Brain microvascular endothelial cell (primary cell): ENCODE results near the gene CARS1.
A peak's percentile ranks its signal among the peaks of the same experiment; 100 is the strongest.

ENCODE experiments used
- DNase-seq: peaks from one replicate; pipeline ENCODE4 v3.0.0-alpha.2; 2020
- H3K27ac ChIP-seq: fragments of 250-450 bp; sonication (Bioruptor Pico); 2 replicates; pipeline ENCODE4 v1.5.1; 2020; ENCODE audit warnings: mild to moderate bottlenecking, moderate library complexity
- H3K27me3 ChIP-seq: fragments of 250-450 bp; sonication (Bioruptor Pico); replicated peaks from 2 replicates; pipeline ENCODE4 v1.5.1; 2020; ENCODE audit warnings: mild to moderate bottlenecking
- H3K36me3 ChIP-seq: fragments of 250-450 bp; sonication (Bioruptor Pico); replicated peaks from 2 replicates; pipeline ENCODE4 v1.5.1; 2020; ENCODE audit warnings: mild to moderate bottlenecking
- H3K4me3 ChIP-seq: 2 replicates; pipeline ENCODE4 v1.5.1; 2011; ENCODE audit warnings: low read depth, mild to moderate bottlenecking, control low read depth, low read length, moderate library complexity
- CTCF ChIP-seq: IDR thresholded peaks from 2 replicates; pipeline ENCODE4 v1.5.1; 2011; ENCODE audit warnings: low read depth, mild to moderate bottlenecking, moderate library complexity, low read length, control low read depth, inconsistent platforms; ENCODE audit errors: missing control alignments
- in situ Hi-C: cut with HindIII; loops from 2 replicates; pipeline ENCODE4 v1.10.0; 2017; ENCODE audit warnings: low sequenced_read_pairs, low pct_ligation_motif_present

CARS1 gene

GRCh38 chr11:3056296-3057068, 741 bp downstream of the CARS1 start:
- Histone ChIP-seq H3K36me3 (peaks cover 4% of the 10 kb centered on the region), H3K4me3 (peak overlapping the region; percentile 99), H3K27me3 (no peaks in the 10 kb centered on the region), H3K27ac (peak overlapping the region; percentile 83)
- TF ChIP-seq CTCF, result no peak
- in situ Hi-C loops, result no loop called here
- DNase-seq, result no peak

- in situ Hi-C loops, result no loop called here
- Histone ChIP-seq H3K36me3 (peaks cover 4% of the 10 kb centered on the region), H3K27ac (no peak overlapping the region), H3K4me3 (peak overlapping the region; percentile 99), H3K27me3 (no peaks in the 10 kb centered on the region)
- no peak for DNase-seq
- no peak for TF ChIP-seq CTCF
Measured at GRCh38 chr11:3055891-3056290, 1.3 kb downstream of the CARS1 start.

DNA sequence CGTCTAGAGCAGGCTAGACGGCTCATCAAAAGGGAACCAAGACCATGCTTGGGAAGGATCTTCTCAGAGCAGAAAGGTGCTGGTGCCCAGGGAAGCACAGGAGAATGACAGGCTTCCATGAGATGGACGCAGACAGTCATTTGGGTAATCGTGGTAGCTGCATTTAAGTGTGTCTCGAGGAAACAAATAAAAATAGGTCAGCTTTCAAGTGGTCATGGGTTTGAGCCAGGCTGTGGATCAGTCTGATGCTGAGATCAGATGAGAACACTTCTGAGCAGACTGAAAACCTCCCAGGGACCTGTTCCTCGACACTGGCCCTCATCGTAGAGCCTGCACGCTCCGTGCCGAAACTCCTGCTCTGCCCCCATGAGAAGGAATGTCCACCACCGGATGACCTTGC, 4.7 kb downstream of the CARS1 start:
- H3K4me3 ChIP-seq, result no peak overlapping the region
- DNase-seq, result no peak
- no peak overlapping the region for H3K27ac ChIP-seq
- in situ Hi-C loops, result no loop called here
- no peaks in the 10 kb centered on the region for H3K27me3 ChIP-seq
- peaks cover 4% of the 10 kb centered on the region for H3K36me3 ChIP-seq
- TF ChIP-seq CTCF, result no peak

- H3K4me3 ChIP-seq, result no peak overlapping the region
- in situ Hi-C loops, result no loop called here
- DNase-seq, result no peak
- H3K27ac ChIP-seq, result no peak overlapping the region
- peaks cover 4% of the 10 kb centered on the region for H3K36me3 ChIP-seq
- TF ChIP-seq CTCF, result no peak
- H3K27me3 ChIP-seq, result no peaks in the 10 kb centered on the region
Measured at GRCh38 chr11:3052109-3052479, 5.1 kb downstream of the CARS1 start.

GRCh38 chr11:3051196-3052108, 5.8 kb downstream of the CARS1 start:
- DNase-seq, result no peak
- Histone ChIP-seq H3K27ac (no peak overlapping the region), H3K27me3 (no peaks in the 10 kb centered on the region), H3K4me3 (no peak overlapping the region), H3K36me3 (peaks cover 8% of the 10 kb centered on the region)
- TF ChIP-seq CTCF, result peak; percentile 59
- in situ Hi-C loops, result no loop called here
